CD4-positive, alpha-beta T cell treated with Interleukin-2 at 100 ng/mL for 4 hours (primary cell): ENCODE data around the gene DBX1.

ENCODE experiments used
- DNase-seq: peaks from one replicate; pipeline ENCODE4 v3.0.0-alpha.2; 2020; ENCODE audit warnings: low spot score

Gene DBX1

GRCh38 chr11:20120134-20120925 lies 39.9 kb downstream of the DBX1 start:
- DNase-seq = no peak

DNA sequence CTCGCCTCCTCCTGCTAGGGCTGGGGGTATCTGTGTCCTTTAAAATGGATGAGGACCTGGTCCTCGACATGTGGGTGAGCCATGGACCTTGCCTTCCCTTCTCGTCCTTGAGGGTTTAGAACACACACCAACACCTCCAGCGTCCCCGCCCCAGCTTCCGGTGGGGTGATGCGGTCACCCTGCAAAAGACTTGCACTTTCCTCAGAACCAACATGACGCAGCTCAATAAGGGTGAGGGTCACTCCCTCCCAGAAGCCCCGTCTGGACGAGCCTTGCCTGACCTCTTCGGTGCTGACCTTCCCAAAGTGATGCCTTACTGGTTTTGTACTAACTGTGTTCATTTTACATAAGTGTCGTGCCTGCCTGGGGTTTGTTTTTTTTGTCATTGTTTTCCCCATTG lies 41.0 kb downstream of the DBX1 start:
- DNase-seq = no peak

GRCh38 chr11:20118209-20118608 lies 42.1 kb downstream of the DBX1 start:
- DNase-seq = no peak

DNA sequence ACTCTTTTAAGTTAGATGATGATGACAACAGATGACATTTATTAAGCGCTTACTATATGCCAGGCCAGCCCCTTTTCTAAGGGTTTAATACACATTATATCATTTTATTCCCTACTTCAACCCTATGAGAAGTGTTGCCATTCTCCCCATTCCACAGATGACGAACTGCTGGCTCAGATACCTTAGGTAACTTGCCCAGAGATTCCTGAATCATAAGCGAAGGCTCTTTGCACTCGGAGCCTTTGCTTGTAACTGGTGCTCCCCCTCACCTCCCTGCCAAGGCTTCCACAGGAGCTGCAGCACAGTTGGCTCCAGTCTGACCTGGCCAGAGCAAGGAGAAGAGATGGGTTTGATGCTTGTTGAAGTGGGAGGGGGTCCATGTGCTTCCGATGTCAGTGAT lies 43.0 kb downstream of the DBX1 start:
- DNase-seq = no peak

- DNase-seq = no peak
Measured at GRCh38 chr11:20116825-20117224, 43.5 kb downstream of the DBX1 start.

GRCh38 chr11:20114588-20114987 lies 45.7 kb downstream of the DBX1 start:
- DNase-seq = no peak

DNA sequence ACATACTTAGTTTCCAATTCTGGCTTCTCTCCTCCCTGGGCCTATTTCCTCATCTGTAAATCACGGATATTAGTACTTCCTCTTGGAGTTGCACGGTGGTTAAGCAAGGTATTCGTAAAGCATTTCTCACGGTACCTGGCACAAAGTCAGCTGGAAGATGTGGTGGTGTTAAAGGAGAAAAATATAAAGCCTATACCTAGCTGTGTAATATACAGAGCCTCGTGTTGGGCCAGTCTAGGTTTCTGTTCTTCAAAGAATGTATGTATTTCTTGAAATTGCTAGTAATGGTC lies 47.2 kb downstream of the DBX1 start:
- no peak for DNase-seq

GRCh38 chr11:20112291-20113148 lies 47.8 kb downstream of the DBX1 start:
- DNase-seq = no peak

- DNase-seq = no peak
Measured at GRCh38 chr11:20111871-20112270, 48.4 kb downstream of the DBX1 start.

DNA sequence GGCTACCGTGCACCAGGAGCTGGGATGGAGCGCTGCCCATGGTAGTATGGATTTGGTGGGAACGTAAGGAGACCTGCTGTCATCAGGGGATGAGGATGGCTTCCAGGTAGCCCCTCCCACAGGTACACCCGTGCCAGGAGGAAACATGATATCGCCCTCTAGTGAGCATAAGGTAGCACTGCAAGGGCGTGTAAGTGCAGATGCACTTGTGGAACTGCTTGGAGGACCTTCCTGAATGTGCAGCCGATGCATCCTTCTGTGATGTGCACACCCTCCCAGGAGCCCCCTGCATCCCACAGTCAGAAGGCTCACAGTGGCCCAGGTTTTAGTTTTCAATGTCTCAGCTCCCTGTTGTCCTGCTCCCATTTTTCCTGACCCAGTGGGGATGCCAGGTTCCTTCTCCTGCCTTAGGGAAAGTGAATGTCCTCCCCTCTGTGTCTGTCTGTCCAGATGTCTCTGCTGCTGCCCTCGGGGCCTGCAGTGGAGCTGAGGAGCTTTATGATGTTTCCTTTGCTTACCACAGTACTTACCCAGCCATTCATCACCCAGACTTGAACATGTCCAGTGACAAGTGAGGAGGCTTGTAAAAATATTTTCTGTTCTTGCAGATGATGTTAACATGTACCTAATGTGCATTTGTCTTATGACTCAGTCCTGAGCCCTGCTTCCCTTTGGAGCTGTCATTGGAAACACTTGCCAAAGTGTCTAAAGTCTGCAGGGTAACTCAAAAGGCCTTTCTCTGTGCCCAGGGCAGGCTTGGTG lies 49.2 kb downstream of the DBX1 start:
- DNase-seq = peak; percentile 47

DNA sequence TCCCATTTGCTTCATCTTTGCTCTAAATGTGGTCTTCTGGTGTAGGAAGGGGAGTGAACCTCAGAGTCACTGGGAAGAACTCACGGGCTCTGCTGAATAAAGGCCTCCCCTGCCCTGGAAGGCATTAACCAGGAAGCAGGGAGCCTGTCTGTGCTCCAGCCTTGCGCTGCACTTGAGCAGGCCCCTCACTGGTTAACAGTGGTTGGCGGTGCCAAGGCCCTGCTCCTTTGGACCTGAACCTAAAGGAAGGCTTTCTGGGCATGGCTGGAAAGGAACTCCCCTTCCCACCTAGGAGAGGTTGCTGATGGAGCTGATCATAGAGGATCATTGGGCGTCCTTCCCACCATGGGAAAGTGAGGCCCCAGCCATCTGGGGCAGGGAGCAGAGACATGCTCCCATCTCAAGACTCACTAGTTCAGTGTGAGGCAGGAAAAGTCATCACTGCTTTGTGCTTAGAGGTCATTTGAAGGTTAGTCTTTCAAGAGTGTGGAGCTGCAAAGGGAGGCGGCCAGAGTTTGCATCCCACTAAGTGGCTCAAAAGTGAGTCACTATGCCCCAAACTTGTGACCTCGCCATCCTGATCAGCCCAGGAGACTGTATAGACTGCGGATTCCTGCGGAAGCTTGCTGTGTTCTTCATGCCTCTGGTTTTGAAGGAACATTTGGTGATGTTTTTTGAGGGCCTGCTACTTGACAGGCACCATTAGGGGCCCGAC lies 50.4 kb downstream of the DBX1 start:
- DNase-seq = no peak
